ENCODE data around the gene TMEM63A. TPM values are rescaled to one million over a fixed set of nuclear protein-coding genes. Genes with fewer than 3 reads are reported as not detected.

Gene TMEM63A
- polyA plus RNA-seq, 1 of the 3 experiments (the other 2 are of a cell fraction): 13.5 TPM

DNA sequence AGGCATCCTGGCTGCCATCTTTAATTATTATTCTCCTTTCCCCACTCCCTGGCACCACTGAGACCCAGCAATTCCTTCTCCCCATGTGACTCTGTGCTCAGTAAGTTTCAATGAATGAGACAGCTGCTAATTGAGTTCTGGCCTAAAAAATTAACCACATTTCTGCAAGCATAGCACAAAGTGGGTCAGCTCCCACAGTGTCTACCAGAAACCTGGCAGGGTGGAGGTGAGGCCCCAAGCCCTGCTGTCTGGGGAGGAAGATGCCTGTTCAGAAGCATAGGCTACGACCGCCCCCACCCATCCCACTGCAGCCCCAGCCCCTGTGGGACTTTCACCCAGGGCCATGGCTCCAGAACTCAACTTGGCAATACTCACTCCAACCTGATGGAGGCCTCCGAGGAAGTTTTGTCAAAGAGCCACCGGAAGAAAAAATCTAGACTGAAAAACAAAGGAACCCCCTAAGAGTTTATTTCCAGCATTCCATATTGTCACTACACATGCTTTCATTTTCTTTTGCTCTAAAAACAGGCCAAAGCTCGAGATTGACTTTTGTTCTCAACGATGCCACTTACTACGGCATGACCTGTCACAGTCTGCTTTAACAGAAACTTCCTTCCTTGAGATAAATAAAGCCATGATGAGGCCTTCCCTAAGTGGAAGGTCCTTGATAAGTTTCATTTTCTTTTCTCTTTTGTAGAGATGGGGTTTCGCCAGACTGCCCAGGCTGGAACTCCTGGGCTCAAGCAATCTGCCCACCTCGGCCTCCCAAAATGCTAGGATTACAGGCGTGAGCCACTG lies 26.5 kb downstream of the TMEM63A start:
- 92% methylated on average over 10 of the region's 10 CpGs for WGBS (ENCODE audit: low lambda C conversion rate)
- POLR2A ChIA-PET: interaction anchor here (0.6 kb wide), 1 partner anchor 22 kb away, joined by 3 read pairs; no protein-coding TSS in a partner anchor

GRCh38 chr1:225853441-225853840 lies 28.7 kb downstream of the TMEM63A start:
- POLR2A ChIA-PET: no interaction called here
- DNase-seq: no peak

More for the DNA sequence above, 26.5 kb downstream of the TMEM63A start:
- Histone ChIP-seq H3K9ac (no peak overlapping the region), H3K27me3 (ENCODE audit: insufficient read depth) (no peaks in the 10 kb centered on the region), H3K4me1 (ENCODE audit: control insufficient read depth in 1 of 2, insufficient read depth in 2 of 2, low read depth in 1 of 2, low read length in 1 of 2) (no peaks in the 10 kb centered on the region), H3K4me2 (no peak overlapping the region), H3F3A (replicated peaks; ENCODE audit: insufficient read depth) (no peaks in the 10 kb centered on the region), H3K9me3 (no peaks in the 10 kb centered on the region), H4K20me1 (ENCODE audit: insufficient read depth) (no peaks in the 10 kb centered on the region), H3K4me3 (ENCODE audit: low read depth in 2 of 2, low read length in 1 of 2) (no peak overlapping the region), H3K79me2 (ENCODE audit: insufficient read depth) (no peaks in the 10 kb centered on the region), H3K9me2 (no peaks in the 10 kb centered on the region), H3K36me3 (replicated peaks in 1 of 2; ENCODE audit: control insufficient read depth in 1 of 2, insufficient read depth in 2 of 2, low read length in 1 of 2) (peaks cover 0 to 4% of the 10 kb centered on the region in 2 experiments), H3K27ac (ENCODE audit: low read depth in 2 of 2, low read length in 1 of 2) (no peak overlapping the region), H2AFZ (ENCODE audit: low read depth) (no peak overlapping the region)
- TF ChIP-seq FOXJ3 (CRISPR knock-in tag; IDR thresholded peaks at IDR 0.05): no peak
- no peak for TF ChIP-seq RAD21 (IDR thresholded peaks at IDR 0.05; ENCODE audit: low read length)
- CTCF ChIA-PET: interaction anchor here (0.7 to 1.2 kb wide), 3 partner anchors 78 to 381 kb away, joined by 3 read pairs; partner anchors contain the start of gene SRP9
- no peak for DNase-seq

More at GRCh38 chr1:225853441-225853840, 28.7 kb downstream of the TMEM63A start:
- Histone ChIP-seq H3K9me2 (no peaks in the 10 kb centered on the region), H3K4me1 (ENCODE audit: control insufficient read depth in 1 of 2, insufficient read depth in 2 of 2, low read depth in 1 of 2, low read length in 1 of 2) (peaks cover 0 to 4% of the 10 kb centered on the region in 2 experiments; a peak in 1 of 4 replicates), H3K36me3 (replicated peaks in 1 of 2; ENCODE audit: control insufficient read depth in 1 of 2, insufficient read depth in 2 of 2, low read length in 1 of 2) (peaks cover 0 to 3% of the 10 kb centered on the region in 2 experiments), H3K27ac (ENCODE audit: low read depth in 2 of 2, low read length in 1 of 2) (no peak overlapping the region), H3K4me2 (no peak overlapping the region), H3K9me3 (no peaks in the 10 kb centered on the region), H3F3A (replicated peaks; ENCODE audit: insufficient read depth) (no peaks in the 10 kb centered on the region), H3K79me2 (ENCODE audit: insufficient read depth) (no peaks in the 10 kb centered on the region), H3K4me3 (ENCODE audit: low read depth in 2 of 2, low read length in 1 of 2) (no peak overlapping the region), H4K20me1 (ENCODE audit: insufficient read depth) (no peaks in the 10 kb centered on the region), H3K27me3 (ENCODE audit: insufficient read depth) (no peaks in the 10 kb centered on the region), H3K9ac (no peak overlapping the region), H2AFZ (ENCODE audit: low read depth) (no peak overlapping the region)
- WGBS (ENCODE audit: low lambda C conversion rate): 94% methylated on average over 11 of the region's 12 CpGs
- TF ChIP-seq MEF2A (IDR thresholded peaks at IDR 0.05; ENCODE audit: borderline replicate concordance, low read depth) (no peak), EP300 (IDR thresholded peaks at IDR 0.05; ENCODE audit: borderline replicate concordance in 1 of 2, low read depth in 1 of 2, low read length in 1 of 2) (no peak), TEAD4 (IDR thresholded peaks at IDR 0.05; ENCODE audit: borderline replicate concordance, insufficient read depth) (no peak), TAF1 (IDR thresholded peaks at IDR 0.05; ENCODE audit: borderline replicate concordance, low read depth, low read length) (no peak)
- TF ChIP-seq, protein P1, sequence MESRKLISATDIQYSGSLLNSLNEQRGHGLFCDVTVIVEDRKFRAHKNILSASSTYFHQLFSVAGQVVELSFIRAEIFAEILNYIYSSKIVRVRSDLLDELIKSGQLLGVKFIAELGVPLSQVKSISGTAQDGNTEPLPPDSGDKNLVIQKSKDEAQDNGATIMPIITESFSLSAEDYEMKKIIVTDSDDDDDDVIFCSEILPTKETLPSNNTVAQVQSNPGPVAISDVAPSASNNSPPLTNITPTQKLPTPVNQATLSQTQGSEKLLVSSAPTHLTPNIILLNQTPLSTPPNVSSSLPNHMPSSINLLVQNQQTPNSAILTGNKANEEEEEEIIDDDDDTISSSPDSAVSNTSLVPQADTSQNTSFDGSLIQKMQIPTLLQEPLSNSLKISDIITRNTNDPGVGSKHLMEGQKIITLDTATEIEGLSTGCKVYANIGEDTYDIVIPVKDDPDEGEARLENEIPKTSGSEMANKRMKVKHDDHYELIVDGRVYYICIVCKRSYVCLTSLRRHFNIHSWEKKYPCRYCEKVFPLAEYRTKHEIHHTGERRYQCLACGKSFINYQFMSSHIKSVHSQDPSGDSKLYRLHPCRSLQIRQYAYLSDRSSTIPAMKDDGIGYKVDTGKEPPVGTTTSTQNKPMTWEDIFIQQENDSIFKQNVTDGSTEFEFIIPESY (IDR thresholded peaks at IDR 0.05; ENCODE audit: borderline replicate concordance, low read depth): no peak
- TF ChIP-seq, protein P2, sequence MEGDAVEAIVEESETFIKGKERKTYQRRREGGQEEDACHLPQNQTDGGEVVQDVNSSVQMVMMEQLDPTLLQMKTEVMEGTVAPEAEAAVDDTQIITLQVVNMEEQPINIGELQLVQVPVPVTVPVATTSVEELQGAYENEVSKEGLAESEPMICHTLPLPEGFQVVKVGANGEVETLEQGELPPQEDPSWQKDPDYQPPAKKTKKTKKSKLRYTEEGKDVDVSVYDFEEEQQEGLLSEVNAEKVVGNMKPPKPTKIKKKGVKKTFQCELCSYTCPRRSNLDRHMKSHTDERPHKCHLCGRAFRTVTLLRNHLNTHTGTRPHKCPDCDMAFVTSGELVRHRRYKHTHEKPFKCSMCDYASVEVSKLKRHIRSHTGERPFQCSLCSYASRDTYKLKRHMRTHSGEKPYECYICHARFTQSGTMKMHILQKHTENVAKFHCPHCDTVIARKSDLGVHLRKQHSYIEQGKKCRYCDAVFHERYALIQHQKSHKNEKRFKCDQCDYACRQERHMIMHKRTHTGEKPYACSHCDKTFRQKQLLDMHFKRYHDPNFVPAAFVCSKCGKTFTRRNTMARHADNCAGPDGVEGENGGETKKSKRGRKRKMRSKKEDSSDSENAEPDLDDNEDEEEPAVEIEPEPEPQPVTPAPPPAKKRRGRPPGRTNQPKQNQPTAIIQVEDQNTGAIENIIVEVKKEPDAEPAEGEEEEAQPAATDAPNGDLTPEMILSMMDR (IDR thresholded peaks at IDR 0.05): no peak
- CTCF ChIA-PET: interaction anchor here (0.8 kb wide), 1 partner anchor 10 kb away, joined by 3 read pairs; no protein-coding TSS in a partner anchor

All from SK-N-SH (cell line).